SU-DHL-6 (cell line): ENCODE results near the gene FCHSD2.

Experiments used
- H2AFZ ChIP-seq: fragments of 200-600 bp; sonication (generic); 2 replicates; pipeline ENCODE4 v1.6.1; 2014; ENCODE audit warnings: low read depth, mild to moderate bottlenecking, moderate library complexity, mixed read lengths, antibody characterized with exemption, low read length; ENCODE audit not compliant: severe bottlenecking
- H3F3A ChIP-seq: fragments of 200-600 bp; shearing (Covaris generic); 2 replicates; pipeline ENCODE4 v1.6.0; 2016; ENCODE audit warnings: antibody characterized with exemption, mild to moderate bottlenecking; ENCODE audit not compliant: insufficient read depth
- H3K27ac ChIP-seq: fragments of 200-600 bp; sonication (generic); 2 replicates; pipeline ENCODE4 v1.5.1; 2016; ENCODE audit warnings: low read depth, mild to moderate bottlenecking, low read length, moderate library complexity, mixed read lengths
- H3K27me3 ChIP-seq: fragments of 200-600 bp; sonication (generic), shearing (Covaris generic); 2 replicates; pipeline ENCODE4 v1.6.0; 2014; ENCODE audit warnings: mild to moderate bottlenecking, low read length
- H3K36me3 ChIP-seq: fragments of 200-600 bp; sonication (generic); 2 replicates; pipeline ENCODE4 v1.6.1; 2014; ENCODE audit warnings: mild to moderate bottlenecking, low read length, mixed read lengths
- H3K4me2 ChIP-seq: fragments of 300-600, 200-600 bp; shearing (Covaris generic), sonication (generic); 2 replicates; pipeline ENCODE4 v1.6.0; 2014; ENCODE audit warnings: low read length, low read depth, mild to moderate bottlenecking; ENCODE audit not compliant: poor library complexity, severe bottlenecking
- H3K4me3 ChIP-seq: fragments of 200-600 bp; sonication (generic); 2 replicates; pipeline ENCODE4 v1.5.1; 2014; ENCODE audit warnings: antibody characterized with exemption, low read length, mild to moderate bottlenecking, mixed read lengths; ENCODE audit not compliant: insufficient read depth, poor library complexity, severe bottlenecking
- H3K79me2 ChIP-seq: fragments of 200-600 bp; sonication (generic); 2 replicates; pipeline ENCODE4 v1.6.1; 2014; ENCODE audit warnings: mild to moderate bottlenecking, low read length, moderate library complexity; ENCODE audit not compliant: insufficient read depth
- H3K9ac ChIP-seq: fragments of 200-600 bp; sonication (generic); 2 replicates; pipeline ENCODE4 v1.7.0; 2014; ENCODE audit warnings: mild to moderate bottlenecking, low read length
- H3K9me2 ChIP-seq: fragments of 200-600 bp; sonication (generic); replicated peaks from 2 replicates; pipeline ENCODE4 v1.6.1; 2014; ENCODE audit warnings: low read length; ENCODE audit not compliant: insufficient read depth
- H3K9me3 ChIP-seq: fragments of 200-600 bp; sonication (generic); 2 replicates; pipeline ENCODE4 v1.6.1; 2014; ENCODE audit warnings: low read length, mixed read lengths; ENCODE audit not compliant: insufficient read depth
- H4K20me1 ChIP-seq: fragments of 200-600 bp; sonication (generic); 2 replicates; pipeline ENCODE4 v1.6.1; 2014; ENCODE audit warnings: low read depth, mild to moderate bottlenecking, antibody characterized with exemption, low read length, moderate library complexity, mixed read lengths
- EZH2phosphoT487 ChIP-seq: fragments of 200-600 bp; sonication (generic), shearing (Covaris generic); conservative IDR thresholded peaks from 2 replicates; pipeline ENCODE4 v1.6.1; 2018; ENCODE audit warnings: mild to moderate bottlenecking, antibody characterized with exemption, low read length, moderate library complexity, mixed read lengths
- TF ChIP-seq, protein P1 (sequence below): fragments of 200-600 bp; sonication (generic); IDR thresholded peaks from one replicate; pipeline ENCODE4 v1.5.1; 2017; ENCODE audit warnings: antibody characterized with exemption, mild to moderate bottlenecking, low read length, moderate library complexity; ENCODE audit not compliant: insufficient read depth, poor library complexity, severe bottlenecking

FCHSD2 gene

DNA sequence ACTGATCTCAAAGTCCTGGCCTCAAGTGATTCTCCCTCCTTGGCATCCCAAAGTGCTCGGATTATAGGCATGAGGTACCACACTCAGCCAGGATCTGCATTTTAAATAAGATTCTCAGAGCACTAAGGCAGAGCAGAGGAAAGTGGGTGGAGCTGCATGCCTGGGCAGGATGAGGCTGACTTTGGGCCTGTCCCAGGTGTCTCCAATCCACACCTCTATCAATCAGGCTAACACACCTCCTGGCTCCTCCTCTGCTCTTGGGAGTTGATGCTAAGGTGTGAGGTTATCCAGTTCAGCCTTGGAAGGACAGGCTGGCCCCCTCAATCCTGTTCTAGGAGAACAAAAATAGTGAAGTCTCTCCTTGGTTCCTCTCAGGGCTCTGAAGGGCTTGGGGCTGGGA lies 45.7 kb upstream of the FCHSD2 start:
- no peak overlapping the region for H2AFZ ChIP-seq
- H3K27me3 ChIP-seq = no peaks in the 10 kb centered on the region
- H3K36me3 ChIP-seq = no peaks in the 10 kb centered on the region
- H3K4me3 ChIP-seq = no peak overlapping the region
- no peaks in the 10 kb centered on the region for H3F3A ChIP-seq
- TF ChIP-seq, protein P1, sequence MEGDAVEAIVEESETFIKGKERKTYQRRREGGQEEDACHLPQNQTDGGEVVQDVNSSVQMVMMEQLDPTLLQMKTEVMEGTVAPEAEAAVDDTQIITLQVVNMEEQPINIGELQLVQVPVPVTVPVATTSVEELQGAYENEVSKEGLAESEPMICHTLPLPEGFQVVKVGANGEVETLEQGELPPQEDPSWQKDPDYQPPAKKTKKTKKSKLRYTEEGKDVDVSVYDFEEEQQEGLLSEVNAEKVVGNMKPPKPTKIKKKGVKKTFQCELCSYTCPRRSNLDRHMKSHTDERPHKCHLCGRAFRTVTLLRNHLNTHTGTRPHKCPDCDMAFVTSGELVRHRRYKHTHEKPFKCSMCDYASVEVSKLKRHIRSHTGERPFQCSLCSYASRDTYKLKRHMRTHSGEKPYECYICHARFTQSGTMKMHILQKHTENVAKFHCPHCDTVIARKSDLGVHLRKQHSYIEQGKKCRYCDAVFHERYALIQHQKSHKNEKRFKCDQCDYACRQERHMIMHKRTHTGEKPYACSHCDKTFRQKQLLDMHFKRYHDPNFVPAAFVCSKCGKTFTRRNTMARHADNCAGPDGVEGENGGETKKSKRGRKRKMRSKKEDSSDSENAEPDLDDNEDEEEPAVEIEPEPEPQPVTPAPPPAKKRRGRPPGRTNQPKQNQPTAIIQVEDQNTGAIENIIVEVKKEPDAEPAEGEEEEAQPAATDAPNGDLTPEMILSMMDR = no peak
- no peak for TF ChIP-seq EZH2phosphoT487
- H3K9me3 ChIP-seq = no peaks in the 10 kb centered on the region
- no peaks in the 10 kb centered on the region for H3K9me2 ChIP-seq
- H3K4me2 ChIP-seq = no peak overlapping the region
- no peaks in the 10 kb centered on the region for H3K79me2 ChIP-seq
- no peak overlapping the region for H3K27ac ChIP-seq
- no peaks in the 10 kb centered on the region for H4K20me1 ChIP-seq
- H3K9ac ChIP-seq = no peak overlapping the region

DNA sequence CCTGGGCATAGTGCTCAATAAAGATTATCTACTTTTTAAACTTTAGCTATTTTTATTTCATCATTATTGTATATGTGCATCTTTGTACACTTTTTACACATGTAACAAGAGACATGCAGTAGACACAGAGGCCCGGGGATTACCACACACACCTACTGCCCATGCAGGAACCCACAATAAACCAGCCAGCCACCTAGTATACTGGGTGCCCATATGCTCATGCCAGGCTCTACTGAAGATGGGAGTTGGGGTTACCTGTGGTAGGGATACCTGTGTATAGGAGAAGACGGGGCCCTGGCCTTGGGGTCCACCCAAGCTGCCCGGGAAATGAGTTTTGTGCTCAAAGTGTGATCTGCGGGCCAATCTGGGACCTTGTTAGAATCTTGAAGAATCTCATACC lies 44.8 kb upstream of the FCHSD2 start:
- H3K27me3 ChIP-seq = no peaks in the 10 kb centered on the region
- H4K20me1 ChIP-seq = no peaks in the 10 kb centered on the region
- no peaks in the 10 kb centered on the region for H3K79me2 ChIP-seq
- no peak overlapping the region for H3K9ac ChIP-seq
- H3K9me3 ChIP-seq = no peaks in the 10 kb centered on the region
- H3K36me3 ChIP-seq = no peaks in the 10 kb centered on the region
- no peak overlapping the region for H2AFZ ChIP-seq
- H3K4me2 ChIP-seq = no peak overlapping the region
- no peaks in the 10 kb centered on the region for H3K9me2 ChIP-seq
- TF ChIP-seq, protein P1 = no peak
- TF ChIP-seq EZH2phosphoT487 = no peak
- no peaks in the 10 kb centered on the region for H3F3A ChIP-seq
- H3K4me3 ChIP-seq = no peak overlapping the region
- no peak overlapping the region for H3K27ac ChIP-seq

DNA sequence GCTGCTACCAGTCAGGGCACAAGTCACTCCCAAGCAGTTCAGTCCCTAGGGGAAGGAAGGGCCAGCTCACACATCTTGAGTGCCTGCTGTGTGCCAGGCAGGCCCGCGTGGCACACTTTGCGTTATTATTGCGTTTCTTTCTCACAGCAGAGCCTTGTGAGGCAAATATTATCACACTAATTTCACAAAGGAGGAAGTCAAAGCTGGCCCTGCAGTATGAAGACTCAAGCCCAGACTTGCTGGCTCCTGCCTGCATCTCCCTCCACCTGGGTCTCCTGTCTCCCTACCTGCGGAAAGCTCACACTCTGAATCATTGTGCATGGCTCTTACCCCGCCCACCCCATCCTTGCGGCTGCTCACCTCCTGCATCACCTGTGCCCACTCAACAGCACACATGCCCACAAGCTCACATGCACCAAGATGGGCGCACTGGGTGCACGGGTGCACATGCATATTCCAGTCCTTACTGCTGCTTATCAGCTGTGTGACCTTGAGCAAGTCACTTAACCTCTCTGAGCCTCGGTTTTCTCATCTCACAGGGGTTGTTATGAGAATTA lies 44.3 kb upstream of the FCHSD2 start:
- H3K9me3 ChIP-seq = no peaks in the 10 kb centered on the region
- H3F3A ChIP-seq = no peaks in the 10 kb centered on the region
- no peak overlapping the region for H3K9ac ChIP-seq
- H3K79me2 ChIP-seq = no peaks in the 10 kb centered on the region
- H3K4me2 ChIP-seq = no peak overlapping the region
- no peak overlapping the region for H2AFZ ChIP-seq
- H3K4me3 ChIP-seq = no peak overlapping the region
- no peaks in the 10 kb centered on the region for H3K9me2 ChIP-seq
- no peaks in the 10 kb centered on the region for H3K36me3 ChIP-seq
- no peaks in the 10 kb centered on the region for H3K27me3 ChIP-seq
- TF ChIP-seq, protein P1 = no peak
- no peak for TF ChIP-seq EZH2phosphoT487
- no peak overlapping the region for H3K27ac ChIP-seq
- no peaks in the 10 kb centered on the region for H4K20me1 ChIP-seq
